ENCODE results near the gene TTC27.

The TTC27 gene

DNA sequence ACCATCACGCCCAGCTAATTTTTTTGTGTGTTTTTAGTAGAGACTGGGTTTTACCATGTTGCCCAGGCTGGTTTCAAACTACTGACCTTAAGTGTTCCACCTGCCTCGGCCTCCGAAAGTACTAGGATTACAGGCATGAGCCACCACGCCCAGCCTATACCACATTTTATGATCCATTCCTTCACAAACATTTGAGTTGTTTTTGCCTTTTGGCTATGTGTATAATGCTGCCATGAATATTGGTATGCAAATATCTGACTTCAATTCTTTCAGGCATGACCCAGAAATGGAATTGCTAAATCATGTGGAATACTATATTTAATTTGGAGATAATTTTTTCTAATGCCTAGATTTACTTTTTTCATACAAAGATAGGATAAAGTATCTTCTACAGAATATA, 68.6 kb downstream of the TTC27 start:
- DNase-seq (ENCODE audit: low spot score in 2 of 2) (no peak), ATAC-seq (ENCODE audit: low read depth) (no peak)
- Mint-ChIP-seq H3K9me3 (no peaks in the 10 kb centered on the region), H3K27ac (no peak overlapping the region), H3K36me3 (peaks cover 4% of the 10 kb centered on the region), H3K27me3 (no peaks in the 10 kb centered on the region), H3K4me3 (no peak overlapping the region), H3K4me1 (no peaks in the 10 kb centered on the region)

DNA sequence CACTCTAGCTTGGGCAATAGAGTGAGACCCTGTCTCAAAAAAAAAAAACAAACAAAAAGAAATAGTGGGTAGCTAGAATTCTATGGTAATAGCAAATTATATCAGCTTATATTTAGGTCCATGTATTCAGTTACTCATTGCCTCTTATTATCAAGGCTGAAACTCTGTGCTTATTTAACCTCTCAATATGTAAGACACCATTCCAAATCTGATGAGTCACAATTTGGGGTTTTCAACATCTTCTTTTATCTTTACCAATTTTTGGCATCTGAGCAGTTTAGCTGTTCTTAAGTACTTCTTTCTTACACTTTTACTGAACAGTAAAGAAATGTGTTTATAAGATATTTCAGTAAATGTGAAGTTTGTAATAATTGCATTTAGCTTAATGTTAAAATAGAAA, 69.3 kb downstream of the TTC27 start:
- Mint-ChIP-seq H3K9me3 (no peaks in the 10 kb centered on the region), H3K27me3 (no peaks in the 10 kb centered on the region), H3K36me3 (peaks cover 4% of the 10 kb centered on the region), H3K27ac (no peak overlapping the region), H3K4me1 (no peaks in the 10 kb centered on the region), H3K4me3 (no peak overlapping the region)
- ATAC-seq (ENCODE audit: low read depth), result no peak
- DNase-seq (ENCODE audit: low spot score in 2 of 2), result no peak

DNA sequence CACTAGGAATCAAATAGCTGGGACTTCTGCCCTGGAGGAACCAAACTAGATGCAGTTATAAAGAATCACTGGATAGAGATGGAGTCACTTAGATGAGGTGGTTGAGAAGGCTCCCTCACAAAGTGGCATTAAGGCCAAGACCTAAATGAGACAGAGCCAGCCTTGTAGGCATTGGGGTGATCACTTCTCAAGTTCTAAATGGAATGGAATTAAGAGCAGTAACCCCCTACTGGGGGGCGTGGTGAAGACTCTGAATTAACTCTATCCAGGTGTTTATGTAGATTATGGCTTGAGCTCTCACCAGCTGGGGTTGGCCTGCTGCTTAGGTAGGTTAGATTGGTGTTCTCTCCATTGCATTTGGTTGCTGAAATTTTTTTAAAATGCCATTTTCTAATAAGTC, 71.3 kb downstream of the TTC27 start:
- H3K27ac Mint-ChIP-seq, result no peak overlapping the region
- peaks cover 11% of the 10 kb centered on the region for H3K36me3 Mint-ChIP-seq
- DNase-seq (ENCODE audit: low spot score in 2 of 2) (no peak), ATAC-seq (ENCODE audit: low read depth) (no peak)
- no peaks in the 10 kb centered on the region for H3K4me1 Mint-ChIP-seq
- no peaks in the 10 kb centered on the region for H3K9me3 Mint-ChIP-seq
- H3K27me3 Mint-ChIP-seq, result no peaks in the 10 kb centered on the region
- no peak overlapping the region for H3K4me3 Mint-ChIP-seq

DNA sequence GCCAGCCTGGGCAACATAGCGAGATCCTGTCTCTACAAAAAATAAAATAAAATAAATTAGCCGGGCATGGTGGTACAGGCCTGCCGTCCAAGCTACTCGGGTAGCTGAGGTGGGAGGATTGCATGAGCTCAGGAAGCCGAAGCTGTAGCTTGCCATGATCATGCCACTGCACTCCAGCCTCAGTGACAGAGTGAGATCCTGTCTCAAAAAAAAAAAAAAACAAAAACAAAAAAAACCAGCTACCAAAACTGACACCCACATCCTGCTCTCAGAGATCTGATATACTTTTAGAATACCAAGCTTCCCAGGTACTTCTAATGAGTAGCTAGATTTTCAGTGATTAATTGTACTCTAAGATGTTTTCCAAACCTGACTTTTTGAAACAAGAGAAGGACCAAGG, 74.0 kb downstream of the TTC27 start:
- Mint-ChIP-seq H3K4me1 (no peaks in the 10 kb centered on the region), H3K36me3 (peaks cover 24% of the 10 kb centered on the region), H3K9me3 (no peaks in the 10 kb centered on the region), H3K27ac (no peak overlapping the region), H3K4me3 (no peak overlapping the region), H3K27me3 (no peaks in the 10 kb centered on the region)
- no peak for DNase-seq (ENCODE audit: low spot score in 2 of 2)
- ATAC-seq (ENCODE audit: low read depth), result no peak

DNA sequence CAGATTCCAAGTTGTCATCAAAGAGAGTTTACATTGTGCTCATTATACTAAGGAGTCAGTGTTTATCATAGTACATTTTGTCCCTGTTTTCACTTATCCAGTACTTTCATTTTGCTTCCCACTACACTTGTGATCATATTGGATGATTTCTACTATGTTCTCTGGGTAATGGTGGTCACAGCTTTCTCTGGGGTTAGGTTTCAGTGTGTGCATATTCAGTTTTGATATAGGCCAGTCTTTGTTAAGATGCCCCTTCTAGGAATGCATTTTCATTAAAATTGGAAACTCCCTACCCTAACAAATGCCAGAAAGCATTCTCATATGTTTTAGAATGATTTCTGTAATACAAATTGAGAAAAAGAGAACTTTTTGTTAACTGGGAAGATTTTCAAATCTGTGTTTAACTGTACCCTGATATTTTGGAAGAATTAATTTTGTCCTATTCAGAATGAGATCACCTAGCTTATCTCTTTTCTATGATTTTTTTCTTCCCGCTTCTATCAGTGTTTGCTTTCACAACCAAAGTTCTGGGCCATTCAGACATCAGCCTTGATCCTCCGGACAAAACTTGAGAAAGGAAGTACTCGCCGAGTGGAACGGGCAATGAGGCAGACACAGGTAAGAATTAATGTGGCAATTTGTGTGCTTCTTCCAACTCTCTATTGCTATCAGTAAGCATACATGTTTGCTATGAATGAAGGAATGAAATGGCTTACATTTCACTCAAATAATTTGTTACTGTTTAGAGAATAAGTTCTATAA, 74.6 kb downstream of the TTC27 start:
- H3K27ac Mint-ChIP-seq, result no peak overlapping the region
- no peaks in the 10 kb centered on the region for H3K9me3 Mint-ChIP-seq
- DNase-seq (ENCODE audit: low spot score in 2 of 2) (no peak), ATAC-seq (ENCODE audit: low read depth) (no peak)
- no peaks in the 10 kb centered on the region for H3K27me3 Mint-ChIP-seq
- H3K4me1 Mint-ChIP-seq, result no peaks in the 10 kb centered on the region
- peaks cover 27% of the 10 kb centered on the region for H3K36me3 Mint-ChIP-seq
- no peak overlapping the region for H3K4me3 Mint-ChIP-seq

- ATAC-seq (ENCODE audit: low read depth), result no peak
- H3K9me3 Mint-ChIP-seq, result no peaks in the 10 kb centered on the region
- H3K27me3 Mint-ChIP-seq, result no peaks in the 10 kb centered on the region
- H3K4me3 Mint-ChIP-seq, result no peak overlapping the region
- H3K27ac Mint-ChIP-seq, result no peak overlapping the region
- H3K4me1 Mint-ChIP-seq, result no peaks in the 10 kb centered on the region
- DNase-seq (ENCODE audit: low spot score in 2 of 2), result no peak
- H3K36me3 Mint-ChIP-seq, result peaks cover 34% of the 10 kb centered on the region
These were observed 79.1 kb downstream of the TTC27 start for GRCh38 chr2:32706815-32707579.

GRCh38 chr2:32711219-32711618, 83.4 kb downstream of the TTC27 start:
- peaks cover 41% of the 10 kb centered on the region for H3K36me3 Mint-ChIP-seq
- no peaks in the 10 kb centered on the region for H3K27me3 Mint-ChIP-seq
- H3K4me3 Mint-ChIP-seq, result no peak overlapping the region
- H3K4me1 Mint-ChIP-seq, result peaks cover 9% of the 10 kb centered on the region
- no peak overlapping the region for H3K27ac Mint-ChIP-seq
- H3K9me3 Mint-ChIP-seq, result peaks cover 1% of the 10 kb centered on the region
- no peak for ATAC-seq (ENCODE audit: low read depth)
- no peak for DNase-seq (ENCODE audit: low spot score in 2 of 2)

GRCh38 chr2:32711908-32712501, 84.2 kb downstream of the TTC27 start:
- no peak overlapping the region for H3K4me3 Mint-ChIP-seq
- H3K27ac Mint-ChIP-seq, result peak overlapping the region; percentile 28
- peaks cover 40% of the 10 kb centered on the region for H3K36me3 Mint-ChIP-seq
- peaks cover 1% of the 10 kb centered on the region for H3K9me3 Mint-ChIP-seq
- no peaks in the 10 kb centered on the region for H3K27me3 Mint-ChIP-seq
- DNase-seq (ENCODE audit: low spot score in 2 of 2), result no peak
- peaks cover 9% of the 10 kb centered on the region for H3K4me1 Mint-ChIP-seq
- ATAC-seq (ENCODE audit: low read depth), result no peak

DNA sequence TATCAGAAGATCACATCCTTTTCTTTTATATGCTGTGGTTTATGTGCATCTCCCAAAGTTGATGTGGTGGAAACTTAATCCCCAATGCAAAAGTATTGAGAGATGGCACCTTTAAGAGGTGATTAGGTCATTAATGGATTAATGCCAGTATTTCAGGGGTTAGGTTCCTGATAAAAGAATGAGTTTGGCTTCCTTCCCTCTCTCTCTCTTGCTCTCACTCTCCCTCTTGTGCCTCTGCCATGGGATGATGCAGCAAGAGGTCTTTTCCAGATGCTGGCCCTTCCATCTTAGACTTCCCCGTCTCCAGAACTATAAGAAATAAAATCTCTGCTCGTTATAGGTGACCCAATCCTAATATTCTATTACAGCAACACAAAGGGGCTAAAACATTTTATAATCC, 85.0 kb downstream of the TTC27 start:
- ATAC-seq (ENCODE audit: low read depth) (no peak), DNase-seq (ENCODE audit: low spot score in 2 of 2) (no peak)
- Mint-ChIP-seq H3K36me3 (peaks cover 41% of the 10 kb centered on the region), H3K4me1 (peaks cover 9% of the 10 kb centered on the region), H3K27me3 (no peaks in the 10 kb centered on the region), H3K27ac (no peak overlapping the region), H3K4me3 (no peak overlapping the region), H3K9me3 (peaks cover 1% of the 10 kb centered on the region)

DNA sequence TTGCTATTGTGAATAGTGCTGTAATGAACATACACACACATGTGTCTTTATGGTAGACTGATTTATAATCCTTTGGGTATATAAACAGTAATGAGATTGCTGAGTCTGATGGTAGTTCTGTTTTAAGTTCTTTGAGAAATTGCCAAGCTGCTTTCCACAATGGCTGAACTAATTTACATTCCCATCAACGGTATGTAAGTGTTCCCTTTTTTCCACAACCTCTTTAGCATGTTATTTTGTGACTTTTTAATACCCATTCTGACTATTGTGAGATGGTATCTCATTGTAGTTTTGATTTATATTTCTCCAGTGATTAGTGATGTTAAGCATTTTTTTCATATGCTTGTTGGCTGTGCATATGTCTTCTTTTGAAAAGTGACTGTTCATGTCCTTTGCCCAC, 86.7 kb downstream of the TTC27 start:
- peaks cover 9% of the 10 kb centered on the region for H3K4me1 Mint-ChIP-seq
- H3K27ac Mint-ChIP-seq, result no peak overlapping the region
- peaks cover 1% of the 10 kb centered on the region for H3K9me3 Mint-ChIP-seq
- H3K27me3 Mint-ChIP-seq, result no peaks in the 10 kb centered on the region
- peaks cover 48% of the 10 kb centered on the region for H3K36me3 Mint-ChIP-seq
- no peak overlapping the region for H3K4me3 Mint-ChIP-seq
- DNase-seq (ENCODE audit: low spot score in 2 of 2), result no peak
- no peak for ATAC-seq (ENCODE audit: low read depth)

- H3K27ac Mint-ChIP-seq, result peak overlapping the region; percentile 33
These were observed 87.6 kb downstream of the TTC27 start for GRCh38 chr2:32715391-32715841.

DNA sequence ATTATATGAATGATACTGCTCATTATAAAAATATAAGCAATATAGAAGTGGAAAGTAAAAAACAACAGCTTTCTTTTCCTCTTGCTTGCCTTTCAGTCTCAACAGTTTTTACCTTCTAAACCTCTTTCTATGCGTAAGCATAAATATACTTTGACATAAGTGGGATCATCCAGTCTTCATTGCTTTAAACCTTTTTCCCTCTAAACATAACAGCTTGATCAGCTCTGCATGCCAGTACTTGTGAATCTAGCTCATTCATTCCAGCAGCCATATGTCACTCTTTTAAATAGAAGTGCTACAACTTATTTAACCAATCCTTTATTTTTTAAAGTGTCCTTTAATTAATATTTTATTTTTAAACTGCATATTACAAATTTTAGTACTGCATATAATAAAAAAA, 88.1 kb downstream of the TTC27 start:
- DNase-seq (ENCODE audit: low spot score in 2 of 2) (no peak), ATAC-seq (ENCODE audit: low read depth) (no peak)
- Mint-ChIP-seq H3K27ac (no peak overlapping the region), H3K4me1 (peaks cover 9% of the 10 kb centered on the region), H3K27me3 (no peaks in the 10 kb centered on the region), H3K9me3 (peaks cover 1% of the 10 kb centered on the region), H3K4me3 (no peak overlapping the region), H3K36me3 (peaks cover 49% of the 10 kb centered on the region)

More at GRCh38 chr2:32715391-32715841, 87.6 kb downstream of the TTC27 start:
- Mint-ChIP-seq H3K27me3 (no peaks in the 10 kb centered on the region), H3K36me3 (peaks cover 49% of the 10 kb centered on the region), H3K4me1 (peaks cover 9% of the 10 kb centered on the region), H3K4me3 (no peak overlapping the region), H3K9me3 (peaks cover 1% of the 10 kb centered on the region)
- DNase-seq (ENCODE audit: low spot score in 2 of 2) (no peak), ATAC-seq (ENCODE audit: low read depth) (no peak)

GRCh38 chr2:32716598-32716997, 88.7 kb downstream of the TTC27 start:
- Mint-ChIP-seq H3K27ac (no peak overlapping the region), H3K36me3 (peaks cover 49% of the 10 kb centered on the region), H3K4me3 (no peak overlapping the region), H3K9me3 (peaks cover 1% of the 10 kb centered on the region), H3K4me1 (peaks cover 9% of the 10 kb centered on the region), H3K27me3 (no peaks in the 10 kb centered on the region)
- ATAC-seq (ENCODE audit: low read depth) (no peak), DNase-seq (ENCODE audit: low spot score in 2 of 2) (no peak)

DNA sequence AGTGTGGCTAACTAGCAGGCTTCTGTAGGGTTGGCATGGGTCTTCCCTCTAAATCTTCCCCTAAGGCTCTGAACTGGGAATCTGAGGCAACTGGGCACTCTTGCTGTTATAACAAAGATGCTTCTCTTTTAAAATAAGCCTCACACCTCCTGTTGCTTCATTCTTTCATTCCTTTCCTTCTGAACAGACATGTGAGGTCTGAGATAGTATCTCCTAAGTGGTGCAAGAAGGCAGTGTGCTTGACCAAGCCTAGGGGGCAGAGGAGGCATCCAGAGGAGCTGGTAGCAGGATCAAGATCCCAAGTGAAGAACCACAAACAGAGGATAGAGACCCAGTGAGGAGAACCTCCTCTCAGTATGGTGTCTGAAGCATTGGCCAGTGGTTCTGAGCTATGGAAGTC, 90.9 kb downstream of the TTC27 start:
- no peak for ATAC-seq (ENCODE audit: low read depth)

More for the DNA sequence above, 90.9 kb downstream of the TTC27 start:
- no peak overlapping the region for H3K27ac Mint-ChIP-seq
- H3K36me3 Mint-ChIP-seq, result peaks cover 49% of the 10 kb centered on the region
- H3K9me3 Mint-ChIP-seq, result peaks cover 3% of the 10 kb centered on the region
- no peaks in the 10 kb centered on the region for H3K27me3 Mint-ChIP-seq
- peaks cover 11% of the 10 kb centered on the region for H3K4me1 Mint-ChIP-seq
- H3K4me3 Mint-ChIP-seq, result no peak overlapping the region
- no peak for DNase-seq (ENCODE audit: low spot score in 2 of 2)

All from memory B cell (primary cell).